HTERT RPE-1 (cell line): ENCODE data around the gene PTCHD4.

ENCODE experiments used
- in situ Hi-C: fragments of 300-500 bp; cut with MboI; formaldehyde crosslinking; loops from 4 replicates; pipeline ENCODE4 v1.14.3; 2020; ENCODE audit warnings: low sequenced_read_pairs

Gene PTCHD4

GRCh38 chr6:48099713-48100587 is 11.0 kb downstream of the PTCHD4 start:
- in situ Hi-C loops: no loop called here

- in situ Hi-C loops: no loop called here
These were observed 12.1 kb downstream of the PTCHD4 start for GRCh38 chr6:48098923-48099322.

- in situ Hi-C loops: no loop called here
These were observed 18.3 kb downstream of the PTCHD4 start for GRCh38 chr6:48092550-48093217.

- in situ Hi-C loops: no loop called here
These were observed 20.5 kb downstream of the PTCHD4 start for GRCh38 chr6:48090546-48090945.

- in situ Hi-C loops: no loop called here
These were observed 23.5 kb downstream of the PTCHD4 start for GRCh38 chr6:48087448-48087847.

- in situ Hi-C loops: no loop called here
These were observed 24.8 kb downstream of the PTCHD4 start for GRCh38 chr6:48086187-48086586.

- in situ Hi-C loops: no loop called here
These were observed 25.8 kb downstream of the PTCHD4 start for GRCh38 chr6:48085131-48085741.

GRCh38 chr6:48084201-48084600 is 26.8 kb downstream of the PTCHD4 start:
- in situ Hi-C loops: no loop called here

- in situ Hi-C loops: no loop called here
These were observed 30.6 kb downstream of the PTCHD4 start for GRCh38 chr6:48080227-48081009.

- in situ Hi-C loops: no loop called here
These were observed 32.9 kb downstream of the PTCHD4 start for GRCh38 chr6:48078120-48078519.

- in situ Hi-C loops: no loop called here
These were observed 35.8 kb downstream of the PTCHD4 start for GRCh38 chr6:48075181-48075580.

- in situ Hi-C loops: no loop called here
These were observed 36.8 kb downstream of the PTCHD4 start for GRCh38 chr6:48073976-48074767.

- in situ Hi-C loops: no loop called here
These were observed 39.2 kb downstream of the PTCHD4 start for GRCh38 chr6:48071833-48072232.

GRCh38 chr6:48069280-48069679 is 41.7 kb downstream of the PTCHD4 start:
- in situ Hi-C loops: no loop called here

GRCh38 chr6:48068278-48069251 is 42.4 kb downstream of the PTCHD4 start:
- in situ Hi-C loops: no loop called here

GRCh38 chr6:48067886-48068277 is 43.1 kb downstream of the PTCHD4 start:
- in situ Hi-C loops: no loop called here

- in situ Hi-C loops: no loop called here
These were observed 43.8 kb downstream of the PTCHD4 start for GRCh38 chr6:48067148-48067712.

GRCh38 chr6:48061265-48061990 is 49.6 kb downstream of the PTCHD4 start:
- in situ Hi-C loops: no loop called here
